NCI-H526 treated with DMSO at 0.1 percent for 48 hours (cell line): ENCODE results near the gene TMEM19.

Experiments
- DNase-seq: peaks from one replicate; lab custom pipeline; 2025; lab: John Stamatoyannopoulos, UW

The TMEM19 gene

GRCh38 chr12:71685914-71686657, at the start of gene TMEM19:
TSS of gene TMEM19 (plus strand) at chr12:71686082. CDS start at chr12:71686681, 599 bp downstream.
- DNase-seq: peak; percentile 85

GRCh38 chr12:71636704-71637115, 49.2 kb upstream of the TMEM19 start:
- DNase-seq: peak; percentile 13

- no peak for DNase-seq
Observed at GRCh38 chr12:71638499-71638898, 47.4 kb upstream of the TMEM19 start.

GRCh38 chr12:71639341-71639760, 46.5 kb upstream of the TMEM19 start:
- DNase-seq: no peak

- no peak for DNase-seq
Observed at GRCh38 chr12:71640316-71640715, 45.6 kb upstream of the TMEM19 start.

- DNase-seq: no peak
Observed at GRCh38 chr12:71641390-71641789, 44.5 kb upstream of the TMEM19 start.

- DNase-seq: no peak
Observed at GRCh38 chr12:71642264-71642663, 43.6 kb upstream of the TMEM19 start.

GRCh38 chr12:71645268-71645667, 40.6 kb upstream of the TMEM19 start:
- no peak for DNase-seq

- no peak for DNase-seq
Observed at GRCh38 chr12:71646512-71646911, 39.4 kb upstream of the TMEM19 start.

GRCh38 chr12:71648537-71648936, 37.3 kb upstream of the TMEM19 start:
- no peak for DNase-seq

- DNase-seq: no peak
Observed at GRCh38 chr12:71649401-71649800, 36.5 kb upstream of the TMEM19 start.

GRCh38 chr12:71652656-71653055, 33.2 kb upstream of the TMEM19 start:
- no peak for DNase-seq

GRCh38 chr12:71653137-71653536, 32.7 kb upstream of the TMEM19 start:
- no peak for DNase-seq

GRCh38 chr12:71654200-71654599, 31.7 kb upstream of the TMEM19 start:
- no peak for DNase-seq

- no peak for DNase-seq
Observed at GRCh38 chr12:71655495-71655894, 30.4 kb upstream of the TMEM19 start.

GRCh38 chr12:71655907-71656306, 30.0 kb upstream of the TMEM19 start:
- no peak for DNase-seq

- DNase-seq: no peak
Observed at GRCh38 chr12:71656740-71657139, 29.1 kb upstream of the TMEM19 start.

- DNase-seq: no peak
Observed at GRCh38 chr12:71661977-71662530, 23.8 kb upstream of the TMEM19 start.

GRCh38 chr12:71662849-71663560, 22.9 kb upstream of the TMEM19 start:
- no peak for DNase-seq

GRCh38 chr12:71663561-71664410, 22.1 kb upstream of the TMEM19 start, which contains the start of the genes THAP2 and ZFC3H1:
TSS of gene THAP2 (plus strand) at chr12:71664301. CDS start at chr12:71664510, 209 bp downstream.
TSS of gene ZFC3H1 (minus strand) at chr12:71663848. CDS start at chr12:71663610, 238 bp downstream.
- DNase-seq: peak; percentile 99

- DNase-seq: peak; percentile 81
Observed at GRCh38 chr12:71664411-71665089, 21.3 kb upstream of the TMEM19 start.
